Nephron (organoid): ENCODE results near the gene DCAF12.

ENCODE experiments used
- H3K27ac Mint-ChIP-seq, 3 experiments: 2 replicates each; pipeline ENCODE4 v1.8.0; 2020; ENCODE audit warnings: mixed read lengths in 3 of 3, mild to moderate bottlenecking in 2 of 3, moderate library complexity in 1 of 3
- H3K27me3 Mint-ChIP-seq: 2 replicates; pipeline ENCODE4 v1.8.0; 2021; ENCODE audit warnings: low read depth, mild to moderate bottlenecking, moderate library complexity, mixed read lengths
- H3K36me3 Mint-ChIP-seq: 2 replicates; pipeline ENCODE4 v1.8.0; 2020; ENCODE audit warnings: low read depth, mixed read lengths
- H3K4me1 Mint-ChIP-seq: 2 replicates; pipeline ENCODE4 v1.8.0; 2020; ENCODE audit warnings: mixed read lengths
- H3K4me3 Mint-ChIP-seq, 3 experiments: 2 replicates each; pipeline ENCODE4 v1.8.0; 2020; ENCODE audit warnings: mild to moderate bottlenecking in 3 of 3, mixed read lengths in 3 of 3, moderate library complexity in 2 of 3
- H3K9me3 Mint-ChIP-seq: 2 replicates; pipeline ENCODE4 v1.8.0; 2020; ENCODE audit warnings: mixed read lengths
- CTCF ChIP-seq, 3 experiments: fragments of 200-600 bp; sonication (generic); IDR thresholded peaks; one replicate each; pipeline ENCODE4 v1.5.0; 2021; ENCODE audit warnings: antibody characterized with exemption in 3 of 3; ENCODE audit not compliant: unreplicated experiment in 3 of 3

Gene DCAF12

GRCh38 chr9:34126207-34127034 is at the start of gene DCAF12:
Gene DCAF12 (minus strand): TSS chr9:34126698. CDS start chr9:34126431, 267 bp downstream.
- peaks cover 28% of the 10 kb centered on the region for H3K36me3 Mint-ChIP-seq
- no peaks in the 10 kb centered on the region for H3K9me3 Mint-ChIP-seq
- H3K27me3 Mint-ChIP-seq, result peaks cover 3% of the 10 kb centered on the region
- TF ChIP-seq CTCF (IDR thresholded peaks at IDR 0.05; ENCODE audit: unreplicated experiment in 3 of 3), result no peak
- H3K4me1 Mint-ChIP-seq, result peaks cover 38% of the 10 kb centered on the region
- H3K4me3 Mint-ChIP-seq, result peak within 1 kb of the TSS; percentile 94 to 97 (median 96)
- H3K27ac Mint-ChIP-seq, result peak within 1 kb of the TSS; percentile 94 to 99 (median 97)

- no peaks in the 10 kb centered on the region for H3K27me3 Mint-ChIP-seq
Measured at GRCh38 chr9:34176089-34176488, 49.6 kb upstream of the DCAF12 start.

DNA sequence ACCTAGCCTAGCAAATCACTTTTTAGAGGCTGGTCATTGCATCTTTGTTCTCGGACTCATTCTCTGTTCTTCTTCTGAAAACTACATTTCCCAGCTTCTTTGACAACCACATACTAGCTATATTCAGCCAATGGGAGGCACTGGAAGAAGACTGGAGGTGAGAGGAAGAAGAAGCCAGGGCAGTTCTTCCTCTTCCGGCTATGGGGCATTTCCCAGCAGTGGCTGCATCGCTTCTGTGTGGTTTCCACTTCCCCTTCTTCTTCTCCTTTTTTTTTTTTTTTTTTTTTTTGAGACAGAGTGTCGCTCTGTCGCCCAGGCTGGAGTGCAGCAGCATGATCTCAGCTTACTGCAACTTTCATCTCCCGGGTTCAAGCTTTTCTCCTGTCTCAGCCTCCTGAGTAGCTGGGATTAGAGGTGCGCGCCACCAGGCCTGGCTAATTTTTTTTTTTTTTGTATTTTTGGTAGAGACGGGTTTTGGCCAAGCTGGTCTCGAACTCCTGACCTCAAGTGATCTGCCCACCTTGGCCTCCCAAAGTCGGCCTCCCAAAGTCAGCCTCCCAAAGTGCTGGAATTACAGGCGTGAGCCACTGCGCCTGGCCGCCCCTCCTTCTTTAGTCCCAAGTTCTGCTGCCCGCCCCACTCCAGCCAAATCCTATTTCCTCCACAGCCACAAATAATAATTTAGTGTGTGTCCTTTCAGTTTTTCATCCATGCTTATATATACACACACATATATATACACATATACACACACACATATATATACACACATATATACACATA is 45.4 kb upstream of the DCAF12 start:
- no peaks in the 10 kb centered on the region for H3K27me3 Mint-ChIP-seq
- peaks cover 15% of the 10 kb centered on the region for H3K4me1 Mint-ChIP-seq
- no peak for TF ChIP-seq CTCF (IDR thresholded peaks at IDR 0.05; ENCODE audit: unreplicated experiment in 3 of 3)
- no peaks in the 10 kb centered on the region for H3K9me3 Mint-ChIP-seq
- no peaks in the 10 kb centered on the region for H3K36me3 Mint-ChIP-seq
- peak overlapping the region; percentile 30 to 39 (median 38) for H3K27ac Mint-ChIP-seq
- no peak overlapping the region for H3K4me3 Mint-ChIP-seq

More at GRCh38 chr9:34176089-34176488, 49.6 kb upstream of the DCAF12 start:
- H3K27ac Mint-ChIP-seq, result no peak overlapping the region
- H3K36me3 Mint-ChIP-seq, result peaks cover 4% of the 10 kb centered on the region
- no peaks in the 10 kb centered on the region for H3K9me3 Mint-ChIP-seq
- TF ChIP-seq CTCF (IDR thresholded peaks at IDR 0.05; ENCODE audit: unreplicated experiment in 3 of 3), result no peak
- H3K4me1 Mint-ChIP-seq, result peaks cover 11% of the 10 kb centered on the region
- peak overlapping the region; percentile 8 to 65 (median 63) for H3K4me3 Mint-ChIP-seq

DNA sequence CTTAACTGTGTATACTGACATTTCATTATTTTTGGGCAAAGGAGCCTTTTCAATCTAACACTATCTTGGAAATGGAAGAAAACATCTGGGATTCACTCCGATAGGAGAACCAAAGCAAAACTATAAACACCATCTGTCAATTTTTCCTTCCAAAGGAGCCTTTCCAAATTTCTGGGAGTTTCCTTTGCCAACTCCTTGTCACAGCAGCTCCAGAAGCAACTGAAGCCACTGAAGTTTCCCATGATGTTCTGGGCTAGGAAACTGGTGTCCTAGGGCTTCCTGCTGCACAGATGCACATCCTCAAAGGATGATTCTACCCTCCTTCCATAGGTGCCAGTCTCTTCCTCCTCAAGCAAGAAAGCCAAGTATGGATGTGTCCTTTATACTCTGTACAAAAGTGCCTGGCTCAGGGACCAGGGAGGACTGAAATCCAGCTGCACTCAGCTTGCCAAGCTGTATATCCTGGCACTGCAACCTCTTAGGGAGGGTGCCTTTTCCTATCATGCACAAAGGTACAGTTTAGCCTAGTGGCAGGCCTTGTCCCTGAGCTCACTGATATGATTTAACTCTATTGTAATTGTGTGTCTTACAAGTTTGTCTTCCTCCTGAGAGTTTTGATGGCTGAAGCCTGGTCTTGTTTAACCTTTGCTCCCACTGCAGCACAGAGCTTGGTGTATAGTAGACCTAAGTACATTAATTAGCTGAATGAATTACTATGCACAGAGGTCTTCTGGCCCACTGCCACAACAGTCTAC is 43.9 kb upstream of the DCAF12 start:
- Mint-ChIP-seq H3K27ac (peak overlapping the region; percentile 86 to 96 (median 93)), H3K27me3 (no peaks in the 10 kb centered on the region), H3K36me3 (no peaks in the 10 kb centered on the region), H3K4me3 (no peak overlapping the region), H3K9me3 (no peaks in the 10 kb centered on the region), H3K4me1 (peaks cover 15% of the 10 kb centered on the region)
- no peak for TF ChIP-seq CTCF (IDR thresholded peaks at IDR 0.05; ENCODE audit: unreplicated experiment in 3 of 3)

- H3K4me1 Mint-ChIP-seq, result peaks cover 15% of the 10 kb centered on the region
- no peak overlapping the region for H3K27ac Mint-ChIP-seq
- H3K36me3 Mint-ChIP-seq, result no peaks in the 10 kb centered on the region
- H3K9me3 Mint-ChIP-seq, result no peaks in the 10 kb centered on the region
- no peak overlapping the region for H3K4me3 Mint-ChIP-seq
- peaks cover under 1% of the 10 kb centered on the region for H3K27me3 Mint-ChIP-seq
- TF ChIP-seq CTCF (IDR thresholded peaks at IDR 0.05; ENCODE audit: unreplicated experiment in 3 of 3), result no peak
Measured at GRCh38 chr9:34169125-34169524, 42.6 kb upstream of the DCAF12 start.
